GM21423 (cell line): ENCODE measurements around the gene BOLA1.
A peak's percentile ranks its signal among the peaks of the same experiment; 100 is the strongest.
"Not testable (repeated sequence)": the region's sequence is repeated elsewhere in the genome, so short reads cannot be mapped to it uniquely, and the experiment has no call there.

Source experiments
- ATAC-seq: cut with Tn5 transposase; IDR thresholded peaks from one replicate; pipeline ENCODE4 v1.9.1; 2021; ENCODE audit warnings: mild to moderate bottlenecking, moderate library complexity; ENCODE audit not compliant: unreplicated experiment

The BOLA1 gene

GRCh38 chr1:149886396-149887195, 12.8 kb upstream of the BOLA1 start:
- peak; percentile 56 for ATAC-seq

- not testable (repeated sequence) for ATAC-seq
Observed at GRCh38 chr1:149887196-149887455, 12.2 kb upstream of the BOLA1 start.

DNA sequence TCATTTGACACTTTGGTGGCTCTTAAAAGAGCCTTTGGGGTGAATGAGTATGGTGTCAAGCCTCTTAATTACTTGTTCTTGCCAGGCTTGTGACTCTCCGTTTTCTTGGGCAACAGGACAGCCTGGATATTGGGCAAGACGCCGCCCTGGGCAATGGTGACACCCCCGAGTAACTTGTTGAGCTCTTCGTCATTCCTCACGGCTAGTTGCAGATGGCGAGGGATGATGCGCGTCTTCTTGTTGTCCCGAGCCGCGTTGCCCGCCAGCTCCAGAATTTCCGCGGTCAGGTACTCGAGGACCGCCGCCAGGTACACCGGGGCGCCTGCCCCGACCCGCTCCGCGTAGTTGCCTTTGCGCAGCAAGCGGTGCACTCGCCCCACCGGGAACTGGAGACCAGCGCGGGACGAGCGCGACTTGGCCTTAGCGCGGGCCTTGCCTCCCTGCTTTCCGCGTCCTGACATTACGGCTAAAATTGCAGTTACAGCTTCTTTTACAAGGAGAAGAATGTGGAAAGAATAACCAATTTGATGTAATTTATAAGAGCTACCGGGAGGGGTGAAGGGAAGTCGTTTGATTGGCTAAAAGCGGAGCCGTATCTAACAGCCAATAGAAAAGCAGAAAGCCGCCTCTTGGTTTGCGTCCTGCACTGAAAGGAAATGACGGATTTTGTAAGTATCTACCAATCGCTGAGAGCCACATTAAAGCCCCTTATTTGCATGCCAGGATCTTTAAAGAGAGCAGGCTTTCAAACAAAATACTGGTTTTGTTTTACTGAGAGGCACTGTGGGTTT, 11.7 kb upstream of the BOLA1 start:
- ATAC-seq: peak; percentile 44

DNA sequence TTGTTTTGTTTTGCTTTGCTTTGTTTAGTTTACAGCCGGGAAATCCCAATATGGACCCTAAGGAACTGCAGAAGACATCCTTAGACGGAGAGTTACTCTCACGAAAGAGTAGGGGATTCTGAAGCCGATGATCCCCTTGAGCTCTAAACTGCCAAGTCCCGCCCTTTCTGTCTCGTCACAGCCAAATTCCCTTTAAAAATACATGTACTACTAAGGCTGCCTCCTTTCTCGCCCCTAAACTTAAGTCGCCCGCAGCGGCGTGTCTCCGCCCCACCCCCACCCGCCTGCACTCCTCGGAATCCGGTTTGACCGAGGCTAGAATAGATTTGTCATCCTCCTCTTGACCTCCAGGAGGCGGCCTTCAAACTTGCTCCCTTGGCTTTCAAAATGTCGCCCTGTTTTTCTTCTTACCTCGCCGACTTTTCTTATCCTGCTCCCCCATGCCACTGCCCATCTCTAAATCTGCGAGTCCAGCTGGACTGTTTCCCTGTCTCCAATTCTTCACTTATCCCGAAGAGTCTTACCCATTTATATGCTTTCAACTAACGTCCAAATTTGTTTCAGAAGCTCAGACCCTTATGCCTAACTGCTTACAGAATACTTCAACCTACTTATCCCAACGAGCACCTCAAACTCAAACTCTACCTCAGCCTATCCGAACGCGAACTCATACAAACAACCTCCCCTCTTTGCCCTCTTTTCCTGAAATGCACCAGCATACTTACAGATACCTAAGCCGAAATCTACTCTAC, 10.9 kb upstream of the BOLA1 start:
- peak; percentile 19 for ATAC-seq

DNA sequence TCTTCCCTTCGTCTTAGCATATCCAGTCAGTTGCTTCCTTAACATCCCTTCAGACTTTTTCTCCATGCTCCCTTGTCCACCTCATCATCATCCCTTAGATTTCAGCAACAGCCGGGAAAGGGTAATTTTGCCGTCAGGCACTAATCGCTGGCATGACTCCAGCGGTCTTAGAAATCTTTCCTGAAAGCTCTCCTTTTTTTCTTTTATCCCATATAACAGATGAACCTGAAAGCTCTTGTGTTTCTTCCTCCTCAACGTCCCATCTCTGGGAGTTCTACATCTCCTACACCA, 10.4 kb upstream of the BOLA1 start:
- no peak for ATAC-seq

DNA sequence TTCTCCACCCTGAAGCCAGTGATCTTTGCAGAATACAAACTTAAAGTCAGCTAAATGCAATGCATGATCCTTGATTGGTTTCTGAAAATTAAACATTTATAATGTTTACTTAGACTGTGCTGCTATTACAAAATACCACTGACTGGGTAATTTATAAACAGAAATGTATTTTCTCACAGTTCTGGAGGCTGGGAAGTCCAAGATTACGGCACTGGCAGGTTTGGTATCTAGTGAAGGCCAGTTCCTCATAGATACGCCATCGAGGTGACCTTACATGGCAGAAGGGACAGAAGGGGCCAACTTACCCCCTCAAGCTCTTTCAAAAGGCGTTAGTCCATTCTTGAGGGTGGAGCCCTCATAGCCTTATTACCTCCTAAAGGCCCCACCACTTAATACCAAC, 2.8 kb upstream of the BOLA1 start:
- no peak for ATAC-seq

DNA sequence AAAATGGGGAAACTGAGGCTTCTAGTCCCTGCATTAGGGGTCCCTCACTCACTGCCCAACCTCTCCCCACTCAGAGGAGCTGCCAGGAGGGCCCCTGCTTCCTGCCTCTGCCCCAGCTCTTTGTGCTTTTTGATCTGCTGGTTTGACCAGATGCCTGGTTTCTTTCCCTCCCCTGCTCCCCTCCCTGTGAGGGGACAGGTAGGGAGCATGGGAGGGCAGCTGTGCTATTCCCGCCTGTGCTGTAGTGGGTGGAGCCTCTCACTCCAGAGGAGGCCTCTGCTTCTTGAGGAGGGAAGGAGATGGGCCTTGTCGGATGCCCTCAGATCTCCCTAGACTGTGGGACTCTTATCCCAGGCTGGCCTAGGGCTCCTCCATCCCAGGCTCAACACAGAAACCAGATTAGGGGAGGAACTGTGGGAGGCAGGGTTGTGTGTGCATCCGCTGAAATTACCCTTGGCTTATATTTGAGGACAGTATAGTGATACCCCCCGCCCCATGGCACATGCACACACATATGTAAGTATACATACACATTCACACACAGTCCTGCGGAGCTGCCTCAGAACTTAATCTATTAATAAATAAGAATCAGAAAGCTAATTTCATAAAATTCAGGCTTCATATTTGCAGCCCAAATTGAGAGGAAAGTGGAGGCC, 4.6 kb downstream of the BOLA1 start:
- ATAC-seq: no peak

DNA sequence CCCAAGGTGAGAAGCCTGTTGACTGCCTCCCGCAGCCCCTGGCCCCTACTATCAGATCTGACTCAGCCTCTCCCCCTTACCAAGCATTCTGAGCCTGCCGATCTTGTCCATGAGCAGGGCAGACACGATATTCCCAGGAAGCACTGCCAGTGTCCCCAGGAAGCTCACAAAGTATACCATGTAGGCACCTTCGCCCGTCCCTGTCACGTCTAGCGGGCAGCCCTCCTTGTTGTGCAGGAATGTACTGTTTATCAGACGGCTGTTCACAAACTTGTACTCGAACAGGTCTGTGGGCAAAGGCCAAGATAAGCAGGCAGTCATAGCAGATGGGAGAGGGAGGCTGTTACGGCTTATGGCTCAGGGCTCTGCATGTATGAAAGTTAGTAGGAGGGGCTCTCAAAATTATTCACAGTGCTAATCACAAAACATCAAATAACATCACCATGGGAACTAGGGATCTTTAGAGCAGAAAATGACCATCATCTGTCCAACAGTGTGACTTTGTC, 7.3 kb downstream of the BOLA1 start:
- no peak for ATAC-seq

- no peak for ATAC-seq
Observed at GRCh38 chr1:149914545-149914944, 15.2 kb downstream of the BOLA1 start.

GRCh38 chr1:149915429-149916192, 16.2 kb downstream of the BOLA1 start:
- no peak for ATAC-seq

DNA sequence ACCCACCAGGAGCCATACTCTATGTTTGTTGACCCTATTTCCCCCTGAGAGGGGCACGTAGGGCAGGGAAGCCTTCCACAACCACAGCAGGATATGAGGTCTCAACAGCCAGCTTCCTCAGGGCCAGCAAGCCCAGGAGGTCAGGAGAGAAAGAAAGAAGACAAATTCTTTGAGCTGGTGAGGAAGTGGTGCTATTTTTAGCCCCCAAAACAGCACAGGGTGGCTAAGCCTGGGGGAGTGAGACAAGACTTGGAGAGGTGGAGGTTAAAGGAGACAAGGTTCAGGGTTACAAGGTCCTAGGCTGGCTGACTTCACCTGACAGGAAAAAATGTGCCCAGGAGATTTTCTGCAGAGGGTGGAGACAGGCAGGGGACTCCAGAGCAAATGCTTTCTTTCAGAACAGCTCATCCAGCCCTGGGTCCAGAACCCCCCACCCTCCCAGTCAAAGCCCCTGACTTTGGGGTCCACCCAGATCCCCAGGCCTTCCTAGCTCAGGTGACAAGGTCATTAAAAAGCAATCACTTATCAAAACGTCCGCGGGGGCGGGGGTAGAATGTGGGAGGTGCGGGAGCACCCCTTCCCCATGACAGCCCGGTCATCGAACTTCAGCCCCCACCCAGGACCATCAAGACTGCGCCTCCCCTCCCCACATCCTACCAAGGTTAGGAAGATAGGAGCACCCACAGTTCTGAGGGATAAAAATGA, 17.0 kb downstream of the BOLA1 start:
- no peak for ATAC-seq

DNA sequence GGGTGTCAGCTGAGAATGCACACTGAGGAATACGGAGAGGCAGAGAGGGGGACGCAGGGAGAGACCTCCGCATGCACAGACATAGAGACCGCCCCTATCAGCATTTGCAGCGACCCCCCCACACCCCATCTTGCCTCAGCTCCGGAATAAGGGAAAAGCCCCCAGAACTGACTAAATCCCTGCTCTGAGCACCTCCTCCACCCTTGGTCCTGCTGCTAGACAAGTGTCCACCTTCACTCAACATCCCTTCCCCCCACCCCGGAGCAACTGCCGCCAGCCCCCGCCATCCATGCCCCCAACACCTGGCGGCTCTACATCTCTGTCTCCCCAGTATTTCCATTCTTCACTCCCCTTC, 17.5 kb downstream of the BOLA1 start:
- no peak for ATAC-seq

GRCh38 chr1:149917571-149918144, 18.3 kb downstream of the BOLA1 start, which contains the start of gene SV2A:
Gene SV2A (minus strand): TSS chr1:149917844. CDS start chr1:149913840, 4,004 bp downstream.
- ATAC-seq: no peak

- no peak for ATAC-seq
Observed at GRCh38 chr1:149923626-149924025, 24.3 kb downstream of the BOLA1 start.

DNA sequence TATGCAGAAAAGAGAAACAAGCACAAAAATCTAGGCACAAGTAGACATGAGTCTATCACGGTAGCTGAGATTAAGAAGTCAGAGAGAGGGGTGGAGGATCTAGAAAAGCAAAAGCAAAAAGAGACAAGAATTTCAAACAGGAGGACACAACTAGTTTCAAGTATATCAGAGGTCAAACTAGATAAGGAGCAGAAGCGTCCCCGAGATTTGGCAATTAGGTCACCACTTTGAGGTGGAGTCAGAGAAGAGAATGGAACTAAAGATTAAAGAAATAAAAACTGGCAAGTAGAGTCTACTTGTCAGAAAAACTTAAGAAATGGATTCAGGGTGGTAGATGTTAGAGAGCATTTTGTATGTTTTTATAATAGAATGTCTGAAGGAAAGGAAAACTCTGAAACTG, 26.0 kb downstream of the BOLA1 start:
- ATAC-seq: no peak

DNA sequence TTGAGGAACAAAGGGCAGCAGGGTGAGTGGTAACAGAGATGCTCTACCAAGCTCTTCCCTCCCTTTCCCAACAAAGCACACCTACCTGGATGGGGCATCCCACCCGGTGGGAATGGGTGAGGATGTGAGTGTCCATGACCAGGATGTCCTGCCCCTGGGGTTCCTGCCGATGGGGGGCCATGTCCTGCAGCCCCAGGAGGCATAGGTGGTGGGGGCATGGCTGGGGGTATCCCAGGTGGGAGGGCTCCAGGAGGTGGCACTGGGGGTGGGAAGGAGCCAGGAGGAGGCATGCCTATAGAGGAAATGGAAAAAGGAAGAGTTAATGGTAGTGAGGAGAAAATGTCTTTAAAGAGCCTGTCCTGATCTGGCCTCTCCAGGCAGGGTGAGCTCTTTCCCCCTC, 26.4 kb downstream of the BOLA1 start:
- ATAC-seq: no peak

DNA sequence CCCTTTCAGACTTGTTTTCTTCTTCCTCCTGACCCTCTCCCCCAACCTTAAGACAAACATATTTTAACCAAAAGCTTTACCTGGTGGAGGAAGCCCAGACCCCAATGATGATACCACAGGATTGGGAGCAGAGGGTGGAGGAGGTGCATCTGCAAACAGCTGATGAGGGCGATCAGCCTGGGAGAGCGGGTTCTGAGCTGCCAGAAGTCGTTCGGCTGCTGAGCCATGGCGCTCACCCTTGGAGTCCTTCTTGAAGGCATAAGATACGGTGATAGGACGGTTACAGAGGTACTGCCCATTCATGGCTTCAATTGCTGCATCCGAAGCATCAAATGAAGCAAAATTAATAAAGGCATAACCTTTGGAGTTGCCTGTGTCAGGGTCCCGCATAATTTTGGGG, 26.9 kb downstream of the BOLA1 start:
- no peak for ATAC-seq

GRCh38 chr1:149927056-149927562, 27.7 kb downstream of the BOLA1 start:
- no peak for ATAC-seq
